Liver (tissue), 9 donors: Measurements from ENCODE around the gene MRAP2. TPM values are rescaled to one million over a fixed set of nuclear protein-coding genes. Genes with fewer than 3 reads are reported as not detected.
"Not testable (repeated sequence)": the region's sequence is repeated elsewhere in the genome, so short reads cannot be mapped to it uniquely, and the experiment has no call there.

ENCODE experiments used
- DNase-seq: peaks from one replicate; pipeline ENCODE4 v3.0.0-alpha.2; 2017; ENCODE audit warnings: low spot score
- H3K27ac ChIP-seq, 2 donors: one replicate each; pipeline ENCODE4 v1.7.0; 2013; ENCODE audit warnings: inconsistent platforms in 2 of 2, low read length in 2 of 2, control low read depth in 1 of 2, low read depth in 1 of 2, mild to moderate bottlenecking in 1 of 2
- H3K27me3 ChIP-seq, 4 donors: one replicate each; pipeline versions ENCODE4 v1.6.1 to v1.7.0; 2013; ENCODE audit warnings: low read length in 3 of 4, inconsistent platforms in 1 of 4, mild to moderate bottlenecking in 1 of 4, moderate library complexity in 1 of 4; ENCODE audit not compliant: control insufficient read depth in 4 of 4, insufficient read depth in 4 of 4
- H3K36me3 ChIP-seq, 4 donors: one replicate each; pipeline versions ENCODE4 v1.6.1 to v1.7.0; 2013; ENCODE audit warnings: low read length in 3 of 4, mild to moderate bottlenecking in 3 of 4, low read depth in 1 of 4, moderate library complexity in 1 of 4; ENCODE audit not compliant: control insufficient read depth in 4 of 4, insufficient read depth in 3 of 4
- H3K4me1 ChIP-seq, 4 donors: one replicate each; pipeline versions ENCODE4 v1.6.1 to v1.7.0; 2013; ENCODE audit warnings: low read length in 3 of 4, mild to moderate bottlenecking in 3 of 4, moderate library complexity in 1 of 4; ENCODE audit not compliant: control insufficient read depth in 4 of 4, insufficient read depth in 4 of 4
- H3K4me3 ChIP-seq, 3 donors: one replicate each; pipeline versions ENCODE4 v1.6.1 to v1.7.0; 2013; ENCODE audit warnings: low read length in 3 of 3, control low read depth in 1 of 3, low read depth in 1 of 3, mild to moderate bottlenecking in 1 of 3
- H3K9ac ChIP-seq, 2 donors: one replicate each; pipeline ENCODE4 v1.7.0; 2013; ENCODE audit warnings: low read length in 2 of 2, mild to moderate bottlenecking in 2 of 2, moderate library complexity in 2 of 2, control low read depth in 1 of 2, low read depth in 1 of 2
- H3K9me3 ChIP-seq, 4 donors: one replicate each; pipeline versions ENCODE4 v1.6.1 to v1.7.0; 2013; ENCODE audit warnings: low read length in 3 of 4; ENCODE audit not compliant: control insufficient read depth in 4 of 4
- EGR1 ChIP-seq, 2 donors: IDR thresholded peaks; 2 replicates each; pipeline ENCODE4 v1.6.1; 2016 to 2018; ENCODE audit warnings: antibody characterized with exemption in 2 of 2, low read depth in 2 of 2
- FOXA2 ChIP-seq: IDR thresholded peaks from 2 replicates; pipeline ENCODE4 v1.6.1; 2016; ENCODE audit warnings: antibody characterized with exemption
- GABPA ChIP-seq, 2 donors: IDR thresholded peaks in 1 of 2; conservative IDR thresholded peaks in 1 of 2; 2 replicates each; pipeline ENCODE4 v1.6.1; 2016; ENCODE audit warnings: antibody characterized with exemption in 2 of 2, mild to moderate bottlenecking in 1 of 2, moderate library complexity in 1 of 2
- HNF4A ChIP-seq, 2 donors: conservative IDR thresholded peaks; 2 replicates each; pipeline ENCODE4 v1.6.1; 2016; ENCODE audit warnings: antibody characterized with exemption in 2 of 2, mild to moderate bottlenecking in 2 of 2
- HNF4G ChIP-seq: IDR thresholded peaks from 2 replicates; pipeline ENCODE4 v1.6.1; 2016; ENCODE audit warnings: antibody characterized with exemption
- JUND ChIP-seq, 2 donors: IDR thresholded peaks; 2 replicates each; pipeline ENCODE4 v1.6.1; 2016; ENCODE audit warnings: antibody characterized with exemption in 2 of 2
- NR2F2 ChIP-seq: IDR thresholded peaks from 2 replicates; pipeline ENCODE4 v1.6.1; 2016; ENCODE audit warnings: antibody characterized with exemption
- RAD21 ChIP-seq, 2 donors: IDR thresholded peaks; 2 replicates each; pipeline ENCODE4 v1.6.1; 2016; ENCODE audit warnings: antibody characterized with exemption in 2 of 2, mild to moderate bottlenecking in 2 of 2
- RXRA ChIP-seq, 2 donors: IDR thresholded peaks; 2 replicates each; pipeline ENCODE4 v1.6.1; 2017 to 2018; ENCODE audit warnings: antibody characterized with exemption in 2 of 2, mild to moderate bottlenecking in 1 of 2
- SP1 ChIP-seq: IDR thresholded peaks from 2 replicates; pipeline ENCODE4 v1.6.1; 2018; ENCODE audit warnings: antibody characterized with exemption, mild to moderate bottlenecking
- TAF1 ChIP-seq: conservative IDR thresholded peaks from 2 replicates; pipeline ENCODE4 v1.6.1; 2016; ENCODE audit warnings: antibody characterized with exemption, mild to moderate bottlenecking
- YY1 ChIP-seq: IDR thresholded peaks from 2 replicates; pipeline ENCODE4 v1.6.1; 2016; ENCODE audit warnings: antibody characterized with exemption, mild to moderate bottlenecking
- WGBS: extraction: QIAGEN DNeasy Blood & Tissue Kit; methylation state at CpG from one replicate; pipeline ENCODE4 v1.1.7; 2013; 5-methylcytosine and 5-hydroxymethylcytosine counted together
- polyA plus RNA-seq, 2 donors: library from polyadenylated mRNA; stranded (reverse) in 1 of 2; unstranded in 1 of 2; fragments of 200-250 nt in 1 of 2; fragments of >200 nt in 1 of 2; fragmentation: Nextera tagmentation in 1 of 2; extraction: Ambion mirVana in 1 of 2; gene quantifications; one replicate each; pipeline versions ENCODE4 v1.2.1 to v1.2.3, GENCODE V29; 2013 to 2015
- total RNA-seq, 2 donors: library from RNA; depleted of rRNA; stranded (reverse); fragments of >200 nt; gene quantifications; one replicate each; pipeline ENCODE4 v1.2.3, GENCODE V29; 2014
- TF ChIP-seq, protein P1 (sequence below): fragments of 150-350 bp; IDR thresholded peaks from 2 replicates; pipeline ENCODE4 v1.5.1; 2017; ENCODE audit warnings: improper control_type of control experiment, low read depth, low read length; ENCODE audit not compliant: missing input control
- TF ChIP-seq, protein P2 (sequence below): IDR thresholded peaks from 2 replicates; pipeline ENCODE4 v1.6.1; 2016; ENCODE audit warnings: antibody characterized with exemption
- TF ChIP-seq, protein P3 (sequence below): IDR thresholded peaks from 2 replicates; pipeline ENCODE4 v1.6.1; 2016; ENCODE audit warnings: antibody characterized with exemption, mild to moderate bottlenecking
- TF ChIP-seq, protein P4 (sequence below): IDR thresholded peaks from 2 replicates; pipeline ENCODE4 v1.6.1; 2016; ENCODE audit warnings: antibody characterized with exemption
- TF ChIP-seq, protein P5 (sequence below): IDR thresholded peaks from 2 replicates; pipeline ENCODE4 v1.6.1; 2016; ENCODE audit warnings: antibody characterized with exemption
- donor health status: healthy.
- donor health status: healthy.
- donor health status: healthy.
- donor health status: healthy.
- donor health status: healthy.

Gene MRAP2
- total and polyA plus RNA-seq, 4 donors: 0.05 to 0.51 (median 0.08) TPM; not detected in 1

DNA sequence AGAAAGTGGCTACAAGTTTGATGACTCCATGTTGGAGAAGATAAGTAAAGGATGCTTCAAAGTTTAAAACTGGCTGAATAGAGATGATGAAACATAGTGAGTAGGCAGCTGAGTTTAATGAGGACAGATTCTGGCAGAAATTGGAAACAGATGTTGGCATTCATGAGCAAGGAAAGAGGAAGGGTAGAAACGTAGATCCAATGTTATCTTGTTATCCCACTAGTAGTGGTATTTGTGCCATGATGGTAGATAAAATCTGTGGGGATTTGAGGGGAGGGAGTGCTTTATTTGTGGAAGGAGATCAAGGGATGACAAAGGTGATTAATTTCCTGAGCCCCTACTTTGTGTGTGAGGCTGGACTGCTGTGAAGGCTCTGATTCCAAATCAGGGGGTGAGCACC is 69.5 kb downstream of the MRAP2 start:
- DNase-seq: no peak
- Histone ChIP-seq H3K36me3 (no peaks in the 10 kb centered on the region), H3K9ac (no peak overlapping the region), H3K4me3 (no peak overlapping the region), H3K27me3 (no peaks in the 10 kb centered on the region), H3K9me3 (no peaks in the 10 kb centered on the region), H3K27ac (no peak overlapping the region), H3K4me1 (no peaks in the 10 kb centered on the region)
- TF ChIP-seq GABPA (IDR thresholded peaks at IDR 0.05 in 1 of 2, conservative IDR thresholded peaks at IDR 0.05 in 1 of 2) (no peak), EGR1 (IDR thresholded peaks at IDR 0.05; ENCODE audit: low read depth in 2 of 2) (no peak), JUND (IDR thresholded peaks at IDR 0.05) (no peak), HNF4A (conservative IDR thresholded peaks at IDR 0.05) (no peak), TAF1 (no peak), SP1 (no peak), RXRA (IDR thresholded peaks at IDR 0.05) (no peak), RAD21 (IDR thresholded peaks at IDR 0.05) (no peak), HNF4G (no peak), YY1 (no peak), NR2F2 (no peak), FOXA2 (no peak)
- TF ChIP-seq, protein P1, sequence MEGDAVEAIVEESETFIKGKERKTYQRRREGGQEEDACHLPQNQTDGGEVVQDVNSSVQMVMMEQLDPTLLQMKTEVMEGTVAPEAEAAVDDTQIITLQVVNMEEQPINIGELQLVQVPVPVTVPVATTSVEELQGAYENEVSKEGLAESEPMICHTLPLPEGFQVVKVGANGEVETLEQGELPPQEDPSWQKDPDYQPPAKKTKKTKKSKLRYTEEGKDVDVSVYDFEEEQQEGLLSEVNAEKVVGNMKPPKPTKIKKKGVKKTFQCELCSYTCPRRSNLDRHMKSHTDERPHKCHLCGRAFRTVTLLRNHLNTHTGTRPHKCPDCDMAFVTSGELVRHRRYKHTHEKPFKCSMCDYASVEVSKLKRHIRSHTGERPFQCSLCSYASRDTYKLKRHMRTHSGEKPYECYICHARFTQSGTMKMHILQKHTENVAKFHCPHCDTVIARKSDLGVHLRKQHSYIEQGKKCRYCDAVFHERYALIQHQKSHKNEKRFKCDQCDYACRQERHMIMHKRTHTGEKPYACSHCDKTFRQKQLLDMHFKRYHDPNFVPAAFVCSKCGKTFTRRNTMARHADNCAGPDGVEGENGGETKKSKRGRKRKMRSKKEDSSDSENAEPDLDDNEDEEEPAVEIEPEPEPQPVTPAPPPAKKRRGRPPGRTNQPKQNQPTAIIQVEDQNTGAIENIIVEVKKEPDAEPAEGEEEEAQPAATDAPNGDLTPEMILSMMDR: no peak
- TF ChIP-seq, protein P2, sequence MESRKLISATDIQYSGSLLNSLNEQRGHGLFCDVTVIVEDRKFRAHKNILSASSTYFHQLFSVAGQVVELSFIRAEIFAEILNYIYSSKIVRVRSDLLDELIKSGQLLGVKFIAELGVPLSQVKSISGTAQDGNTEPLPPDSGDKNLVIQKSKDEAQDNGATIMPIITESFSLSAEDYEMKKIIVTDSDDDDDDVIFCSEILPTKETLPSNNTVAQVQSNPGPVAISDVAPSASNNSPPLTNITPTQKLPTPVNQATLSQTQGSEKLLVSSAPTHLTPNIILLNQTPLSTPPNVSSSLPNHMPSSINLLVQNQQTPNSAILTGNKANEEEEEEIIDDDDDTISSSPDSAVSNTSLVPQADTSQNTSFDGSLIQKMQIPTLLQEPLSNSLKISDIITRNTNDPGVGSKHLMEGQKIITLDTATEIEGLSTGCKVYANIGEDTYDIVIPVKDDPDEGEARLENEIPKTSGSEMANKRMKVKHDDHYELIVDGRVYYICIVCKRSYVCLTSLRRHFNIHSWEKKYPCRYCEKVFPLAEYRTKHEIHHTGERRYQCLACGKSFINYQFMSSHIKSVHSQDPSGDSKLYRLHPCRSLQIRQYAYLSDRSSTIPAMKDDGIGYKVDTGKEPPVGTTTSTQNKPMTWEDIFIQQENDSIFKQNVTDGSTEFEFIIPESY: no peak
- TF ChIP-seq, protein P3, sequence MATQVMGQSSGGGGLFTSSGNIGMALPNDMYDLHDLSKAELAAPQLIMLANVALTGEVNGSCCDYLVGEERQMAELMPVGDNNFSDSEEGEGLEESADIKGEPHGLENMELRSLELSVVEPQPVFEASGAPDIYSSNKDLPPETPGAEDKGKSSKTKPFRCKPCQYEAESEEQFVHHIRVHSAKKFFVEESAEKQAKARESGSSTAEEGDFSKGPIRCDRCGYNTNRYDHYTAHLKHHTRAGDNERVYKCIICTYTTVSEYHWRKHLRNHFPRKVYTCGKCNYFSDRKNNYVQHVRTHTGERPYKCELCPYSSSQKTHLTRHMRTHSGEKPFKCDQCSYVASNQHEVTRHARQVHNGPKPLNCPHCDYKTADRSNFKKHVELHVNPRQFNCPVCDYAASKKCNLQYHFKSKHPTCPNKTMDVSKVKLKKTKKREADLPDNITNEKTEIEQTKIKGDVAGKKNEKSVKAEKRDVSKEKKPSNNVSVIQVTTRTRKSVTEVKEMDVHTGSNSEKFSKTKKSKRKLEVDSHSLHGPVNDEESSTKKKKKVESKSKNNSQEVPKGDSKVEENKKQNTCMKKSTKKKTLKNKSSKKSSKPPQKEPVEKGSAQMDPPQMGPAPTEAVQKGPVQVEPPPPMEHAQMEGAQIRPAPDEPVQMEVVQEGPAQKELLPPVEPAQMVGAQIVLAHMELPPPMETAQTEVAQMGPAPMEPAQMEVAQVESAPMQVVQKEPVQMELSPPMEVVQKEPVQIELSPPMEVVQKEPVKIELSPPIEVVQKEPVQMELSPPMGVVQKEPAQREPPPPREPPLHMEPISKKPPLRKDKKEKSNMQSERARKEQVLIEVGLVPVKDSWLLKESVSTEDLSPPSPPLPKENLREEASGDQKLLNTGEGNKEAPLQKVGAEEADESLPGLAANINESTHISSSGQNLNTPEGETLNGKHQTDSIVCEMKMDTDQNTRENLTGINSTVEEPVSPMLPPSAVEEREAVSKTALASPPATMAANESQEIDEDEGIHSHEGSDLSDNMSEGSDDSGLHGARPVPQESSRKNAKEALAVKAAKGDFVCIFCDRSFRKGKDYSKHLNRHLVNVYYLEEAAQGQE: no peak
- TF ChIP-seq, protein P4, sequence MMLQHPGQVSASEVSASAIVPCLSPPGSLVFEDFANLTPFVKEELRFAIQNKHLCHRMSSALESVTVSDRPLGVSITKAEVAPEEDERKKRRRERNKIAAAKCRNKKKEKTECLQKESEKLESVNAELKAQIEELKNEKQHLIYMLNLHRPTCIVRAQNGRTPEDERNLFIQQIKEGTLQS: no peak
- TF ChIP-seq, protein P5, sequence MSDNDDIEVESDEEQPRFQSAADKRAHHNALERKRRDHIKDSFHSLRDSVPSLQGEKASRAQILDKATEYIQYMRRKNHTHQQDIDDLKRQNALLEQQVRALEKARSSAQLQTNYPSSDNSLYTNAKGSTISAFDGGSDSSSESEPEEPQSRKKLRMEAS: no peak
- WGBS: 25% methylated on average over 1 of the region's 1 CpG

DNA sequence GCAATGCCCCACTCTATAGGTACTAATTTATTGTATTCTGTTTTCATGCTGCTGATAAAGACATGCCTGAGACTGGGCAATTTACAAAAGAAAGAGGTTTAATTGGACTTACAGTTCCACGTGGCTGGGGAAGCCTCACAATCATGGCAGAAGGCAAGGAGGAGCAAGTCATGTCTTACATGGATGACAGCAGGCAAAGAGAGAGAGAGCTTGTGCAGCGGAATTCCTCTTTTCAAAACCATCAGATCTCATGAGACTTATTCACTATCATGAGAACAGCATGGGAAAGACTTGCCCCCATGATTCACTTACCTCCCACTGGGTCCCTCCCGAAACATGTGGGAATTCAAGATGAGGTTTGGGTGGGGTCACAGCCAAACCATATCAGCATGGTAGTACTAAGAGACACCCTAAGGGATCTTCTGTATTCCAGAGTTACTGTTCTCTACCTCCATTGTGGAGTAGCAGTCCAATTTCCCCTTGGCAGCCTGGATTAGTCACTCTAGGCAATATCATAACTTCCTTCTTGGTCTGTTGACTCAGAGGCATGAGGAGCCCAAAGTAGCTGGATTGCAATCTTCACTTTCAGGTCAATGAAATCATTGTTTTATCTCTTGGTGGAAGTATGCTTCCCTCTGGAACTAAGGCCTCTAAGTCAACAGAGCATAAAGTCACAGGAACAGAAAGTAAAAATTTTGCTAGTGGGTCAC is 71.8 kb downstream of the MRAP2 start:
- not testable (repeated sequence) for H3K9me3 ChIP-seq, DNase-seq, H3K9ac ChIP-seq, H3K27me3 ChIP-seq, H3K36me3 ChIP-seq, H3K27ac ChIP-seq, H3K4me1 ChIP-seq, H3K4me3 ChIP-seq
- WGBS: 88% methylated on average over 3 of the region's 3 CpGs
